Measurements from ENCODE around the gene ACTR3.
A peak's percentile ranks its signal among the peaks of the same experiment; 100 is the strongest.
"Not testable (repeated sequence)": the region's sequence is repeated elsewhere in the genome, so short reads cannot be mapped to it uniquely, and the experiment has no call there.

Gene ACTR3

DNA sequence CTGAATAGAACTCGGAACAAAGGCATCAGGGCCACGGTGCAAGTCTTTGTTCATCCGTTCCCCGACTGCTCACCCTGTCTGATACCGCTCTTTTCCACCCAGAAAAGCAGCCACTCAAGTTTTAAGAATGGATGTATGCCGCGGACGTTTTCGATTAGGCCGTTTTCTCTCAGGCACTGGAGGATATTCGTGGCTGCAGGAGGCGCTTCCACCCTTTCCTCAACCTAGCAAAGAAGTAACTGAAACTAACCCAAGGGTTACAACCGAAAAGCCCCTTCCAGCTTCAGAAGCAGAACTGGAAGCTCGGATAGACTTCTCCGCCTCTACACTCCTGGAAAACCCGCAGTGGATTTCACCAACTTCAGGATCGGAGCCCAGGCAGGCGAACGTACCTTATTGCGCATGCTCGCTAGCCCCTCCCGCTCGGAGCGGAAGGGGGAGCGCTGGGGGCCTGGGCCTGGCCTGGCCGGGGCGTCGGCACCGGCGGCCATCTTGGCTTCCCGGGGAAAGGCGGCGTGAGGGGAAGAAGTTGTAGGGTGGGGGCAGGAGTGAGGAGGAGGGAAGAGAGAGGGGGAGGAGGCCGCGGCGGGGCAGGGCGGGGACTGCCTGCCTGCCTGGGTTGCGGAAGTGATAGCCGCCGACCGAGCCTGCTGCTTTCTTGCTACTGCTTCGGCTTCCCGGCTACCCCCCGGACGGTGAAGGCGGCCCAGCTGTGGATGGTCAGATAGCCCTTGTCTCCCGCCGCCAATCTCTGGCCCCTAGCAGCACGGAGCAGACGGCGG is at the start of gene ACTR3:
Gene ACTR3 (plus strand): TSS at position 619 of the 782 bp plus-strand sequence. CDS start 191 bp downstream, outside the sequence.
- peak; percentile 99 to 100 for DNase-seq

DNA sequence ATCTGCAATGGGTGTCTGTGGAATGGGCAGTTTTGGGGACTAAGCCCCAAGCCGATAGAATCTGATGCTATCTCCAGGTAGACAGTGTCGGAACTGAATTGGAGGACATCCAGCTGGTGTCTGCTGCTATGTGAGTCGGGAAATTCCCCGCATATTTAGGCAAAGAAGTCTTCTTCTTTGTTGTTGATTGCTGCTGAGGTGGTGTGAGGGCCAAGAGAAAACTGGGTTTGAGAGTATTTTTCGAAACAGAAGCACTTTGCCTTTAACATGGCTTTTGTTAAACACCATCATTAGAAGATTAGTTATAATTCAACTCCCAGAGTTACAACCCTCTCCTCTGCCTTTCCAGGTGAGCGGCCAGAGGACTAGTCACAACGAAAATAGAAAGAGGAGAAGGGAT is 49.4 kb upstream of the ACTR3 start:
- no peak for DNase-seq

DNA sequence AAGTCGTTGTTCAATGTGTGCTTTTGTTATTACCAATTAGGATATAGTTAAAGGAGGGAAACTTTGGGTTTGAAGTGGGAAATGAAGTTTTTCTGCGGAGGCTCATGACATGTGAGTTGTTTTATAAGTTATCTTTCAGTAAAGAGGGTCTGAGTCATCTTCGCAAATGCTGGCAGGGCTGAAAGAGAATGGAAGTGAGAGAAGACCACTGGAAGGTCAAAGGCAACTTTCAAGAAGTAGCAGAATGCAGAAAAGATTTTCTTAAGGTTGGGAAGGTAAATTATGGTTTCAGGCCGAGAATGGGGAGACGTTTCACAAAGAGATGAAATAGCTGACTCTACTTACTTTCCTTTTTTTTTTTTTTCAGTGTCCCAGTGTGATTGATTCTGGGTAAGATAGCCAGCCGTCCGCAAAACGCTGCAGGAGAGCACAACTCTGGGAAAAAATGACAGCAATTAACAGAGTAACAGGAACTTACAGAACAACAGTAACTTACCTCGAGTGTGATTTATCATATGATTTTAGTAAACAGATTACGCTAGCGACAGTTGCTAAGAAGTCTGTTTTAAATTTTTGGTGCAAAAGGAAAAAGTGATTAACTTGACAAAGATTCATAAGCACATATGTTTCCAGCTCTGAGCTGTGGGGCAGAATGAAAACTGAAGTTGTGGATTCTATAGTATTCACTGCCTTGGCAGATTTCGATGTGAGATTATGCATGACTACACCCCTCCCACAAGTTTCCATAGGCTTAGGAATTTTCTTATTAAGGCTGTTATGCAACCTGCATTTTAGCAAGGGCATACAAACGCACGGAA is 46.8 kb upstream of the ACTR3 start:
- no peak for DNase-seq

DNA sequence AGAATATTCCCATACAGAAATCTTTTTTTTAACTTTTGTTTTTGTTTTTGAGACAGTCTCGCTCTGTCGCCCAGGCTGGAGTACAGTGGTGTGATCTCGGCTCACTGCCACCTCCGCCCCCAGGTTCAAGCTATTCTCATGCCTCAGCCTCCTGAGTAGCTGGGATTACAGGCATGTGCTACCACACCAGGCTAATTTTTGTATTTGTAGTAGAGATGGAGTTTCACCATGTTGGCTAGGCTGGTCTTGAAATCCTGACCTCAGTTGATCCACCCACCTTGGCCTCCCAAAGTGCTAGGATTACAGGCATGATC is 46.2 kb upstream of the ACTR3 start:
- not testable (repeated sequence) for DNase-seq

DNA sequence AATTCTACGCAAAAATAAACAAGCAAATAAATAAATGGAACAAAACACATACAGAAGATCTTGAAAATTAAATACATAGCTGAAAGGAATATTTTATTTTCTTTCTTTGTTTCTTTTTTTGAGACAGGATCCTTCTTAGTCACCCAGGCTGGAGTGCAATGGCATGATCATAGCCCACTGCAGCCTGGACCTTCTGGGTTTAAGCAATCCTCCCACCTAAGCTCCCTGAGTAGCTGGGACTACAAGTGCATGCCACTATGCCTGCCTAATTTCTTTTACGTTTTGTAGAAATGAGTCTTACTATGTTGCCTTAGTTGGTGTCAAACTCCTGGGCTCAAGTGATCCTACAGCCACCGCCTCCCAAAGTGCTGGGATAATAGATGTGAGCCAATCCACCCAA is 44.6 kb upstream of the ACTR3 start:
- DNase-seq = no peak

DNA sequence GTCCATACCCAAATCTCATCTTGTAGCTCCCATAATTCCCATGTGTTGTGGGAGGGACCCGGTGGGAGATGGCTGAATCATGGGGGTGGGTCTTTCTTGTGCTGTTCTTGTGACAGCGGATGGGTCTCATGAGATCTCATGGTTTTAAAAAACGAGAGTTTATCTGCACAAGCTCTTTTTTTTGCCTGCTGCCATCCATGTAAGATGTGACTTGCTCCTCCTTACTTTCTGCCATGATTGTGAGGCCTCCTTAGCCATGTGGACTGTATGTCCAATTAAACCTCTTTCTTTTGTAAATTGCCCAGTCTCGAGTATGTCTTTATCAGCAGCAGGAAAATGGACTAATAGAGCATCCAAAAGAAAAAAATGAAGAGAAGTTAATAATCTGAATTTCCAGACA is 44.1 kb upstream of the ACTR3 start:
- DNase-seq = not testable (repeated sequence)

DNA sequence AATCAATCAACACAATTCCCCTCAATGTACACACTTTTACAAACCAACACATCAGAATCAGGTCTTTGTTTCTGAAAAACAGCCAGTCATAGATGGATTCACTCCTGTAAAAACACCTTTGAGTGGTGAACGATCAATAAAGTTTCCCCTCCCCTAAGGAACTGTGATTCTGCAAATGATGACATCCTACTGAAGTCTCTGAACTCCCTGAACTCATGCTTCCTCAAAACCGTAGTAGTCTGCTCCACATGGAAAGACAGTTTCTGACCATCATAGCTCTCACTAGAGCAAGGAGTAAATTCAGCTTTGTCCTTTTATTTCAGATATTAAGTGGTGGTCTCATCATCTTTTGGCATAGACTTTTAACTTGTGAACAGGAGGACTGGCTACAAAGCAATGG is 43.5 kb upstream of the ACTR3 start:
- no peak for DNase-seq

DNA sequence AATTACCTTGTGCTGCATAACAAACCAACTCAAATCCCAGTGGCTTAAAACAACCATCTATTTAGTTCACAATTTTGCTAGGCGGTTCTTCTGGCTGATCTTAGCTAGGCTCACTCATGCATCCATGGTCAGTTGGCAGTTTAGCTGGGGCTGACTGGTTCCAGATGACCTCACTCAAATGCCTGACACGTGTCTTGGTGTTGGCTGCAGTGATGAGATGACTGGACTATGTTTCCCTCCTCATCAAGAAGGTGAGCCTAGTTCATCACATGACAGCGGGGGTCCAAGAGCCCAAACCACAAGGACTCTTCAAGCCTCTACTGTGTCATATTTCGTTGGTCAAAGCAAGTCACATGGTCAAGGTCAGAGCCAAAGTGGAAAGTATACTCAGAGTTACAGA is 42.7 kb upstream of the ACTR3 start:
- DNase-seq = no peak

DNA sequence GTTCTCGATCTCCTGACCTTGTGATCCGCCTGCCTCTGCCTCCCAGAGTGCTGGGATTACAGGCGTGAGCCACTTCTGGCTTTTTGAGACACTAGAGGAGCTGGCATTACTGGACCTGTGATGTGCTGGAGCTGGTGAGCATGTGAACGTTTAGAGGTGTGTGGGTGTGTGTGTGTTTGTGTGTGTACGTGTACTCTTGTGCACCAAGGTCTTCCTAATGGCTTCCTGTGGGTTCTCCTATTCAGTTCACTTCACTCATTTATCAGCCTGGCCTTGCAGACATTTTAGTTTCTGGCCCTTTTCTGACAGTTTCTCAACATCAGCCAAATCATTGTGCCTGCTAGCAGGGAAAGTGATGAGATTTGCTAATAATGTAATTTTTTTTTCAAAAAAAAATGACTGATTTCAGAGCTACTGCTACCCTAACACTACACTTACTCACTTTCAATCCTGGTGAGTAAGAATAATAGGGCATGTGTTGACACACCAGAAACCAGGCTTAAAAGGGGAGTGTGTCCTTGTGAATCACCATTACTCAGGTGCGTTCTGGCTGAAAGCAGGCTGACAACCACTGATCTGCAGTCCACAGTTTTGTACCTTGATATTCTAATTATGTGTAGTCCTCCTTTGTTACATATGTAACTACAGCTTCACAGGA is 41.0 kb upstream of the ACTR3 start:
- DNase-seq = peak; percentile 16 to 22

DNA sequence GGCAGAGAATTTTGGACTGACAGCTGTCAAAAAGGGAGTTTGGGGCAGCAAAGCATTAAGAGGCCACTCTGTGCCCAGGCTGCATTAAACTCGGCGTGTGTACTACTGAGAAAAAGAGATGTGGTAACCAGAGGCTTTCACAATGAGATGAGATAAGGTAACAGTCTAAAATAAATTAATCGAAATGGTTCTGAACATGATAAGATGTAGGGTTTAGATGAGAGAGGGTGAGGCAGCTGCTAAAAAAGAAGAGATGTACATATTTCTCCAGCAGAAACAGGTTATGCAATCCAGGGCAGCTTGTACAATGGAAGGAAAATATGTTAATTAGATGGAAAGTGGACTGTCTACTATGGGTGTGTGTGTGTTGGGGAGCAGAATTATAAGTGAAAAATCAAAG is 39.2 kb upstream of the ACTR3 start:
- DNase-seq = no peak

DNA sequence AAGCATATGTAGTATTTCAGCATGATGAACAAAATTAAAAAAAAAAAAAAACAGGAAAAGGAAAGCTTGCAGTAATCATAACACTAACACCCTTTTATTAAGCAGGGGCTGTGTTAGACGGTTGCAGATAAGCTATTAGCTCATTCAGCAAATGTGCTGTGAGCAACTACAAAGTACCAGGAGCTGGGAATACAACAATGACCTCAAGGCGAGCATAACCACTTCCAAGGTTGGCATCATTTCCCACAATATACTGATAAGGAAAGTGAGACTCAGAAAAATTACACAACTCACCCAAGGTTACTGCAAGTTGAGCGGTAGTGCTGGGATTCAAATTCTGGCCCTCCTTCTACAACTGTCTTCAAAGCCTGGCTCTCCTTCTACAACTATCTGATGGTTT is 38.2 kb upstream of the ACTR3 start:
- DNase-seq = no peak

DNA sequence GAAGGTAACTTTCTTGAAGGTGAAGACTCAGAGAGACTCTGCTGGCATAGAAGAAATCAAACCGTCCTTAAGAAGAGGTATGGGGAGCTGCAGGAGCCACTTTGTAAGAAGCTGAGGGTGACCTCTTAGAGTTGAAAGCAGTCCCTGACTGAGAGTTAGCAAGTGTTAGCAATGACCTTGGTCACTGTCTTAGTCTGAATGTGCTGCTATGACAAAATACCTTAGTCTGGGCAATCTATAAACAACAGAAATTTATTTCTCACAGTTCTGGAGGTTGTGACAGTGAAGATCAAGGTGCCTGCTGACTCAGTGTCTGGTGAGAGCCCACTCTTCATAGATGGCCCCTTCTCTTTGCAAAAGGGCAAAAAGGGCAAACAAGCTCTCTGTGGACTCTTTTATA is 35.7 kb upstream of the ACTR3 start:
- DNase-seq = no peak

DNA sequence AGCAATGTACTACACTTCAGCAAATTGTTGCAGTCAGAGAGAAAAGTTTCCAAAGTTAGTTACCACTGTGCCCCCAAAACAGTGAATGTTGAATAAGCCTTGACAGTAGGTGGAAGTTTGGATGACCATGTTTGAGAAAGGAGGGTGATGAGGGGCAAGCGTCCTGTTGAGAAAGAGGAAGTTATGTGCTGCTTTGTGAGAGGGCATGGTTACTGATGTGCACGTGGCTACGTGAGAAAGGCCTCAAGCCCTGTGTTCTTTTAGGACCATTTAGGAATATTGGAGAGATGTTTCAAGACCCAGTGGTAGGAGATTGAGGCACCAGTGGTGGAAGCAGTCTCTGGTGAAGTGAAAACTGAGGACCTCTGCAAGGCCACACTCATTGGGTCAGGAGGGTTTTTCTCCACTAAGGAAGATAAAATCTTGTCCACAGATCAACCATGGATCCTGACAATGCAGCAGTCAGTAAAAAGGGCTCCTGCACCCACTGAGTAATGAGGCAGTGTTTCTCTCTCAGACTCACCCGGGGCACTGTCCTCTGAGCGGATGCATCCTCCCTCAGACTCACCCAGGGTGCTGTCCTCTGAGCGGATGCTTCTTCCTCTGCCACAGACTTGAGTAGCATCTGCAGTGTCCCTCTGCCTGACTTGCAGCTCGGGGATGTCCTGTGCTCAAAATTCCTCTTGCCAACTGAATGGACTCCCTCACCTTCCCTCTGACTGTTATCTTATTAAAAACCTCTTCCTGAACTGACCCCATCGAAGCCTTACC is 34.7 kb upstream of the ACTR3 start:
- DNase-seq = no peak

DNA sequence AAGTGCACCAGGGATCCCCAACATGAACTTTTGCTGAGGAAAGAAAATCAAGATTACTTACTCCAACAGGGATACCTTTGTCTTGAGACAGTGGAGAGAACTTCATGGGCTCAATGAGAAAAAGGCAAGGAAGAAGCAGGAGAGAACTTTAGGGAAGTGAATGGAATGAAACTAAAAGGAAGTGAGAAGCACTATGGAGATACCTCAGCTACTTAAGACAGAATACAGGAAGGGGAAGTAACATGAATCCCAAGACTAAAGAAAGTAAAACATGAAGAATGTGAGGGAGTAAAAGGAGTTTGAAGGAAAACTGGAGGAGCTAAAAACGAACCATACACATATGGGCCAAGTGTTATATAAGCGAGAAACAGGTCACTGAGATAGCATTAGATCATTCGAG is 32.4 kb upstream of the ACTR3 start:
- no peak for DNase-seq

DNA sequence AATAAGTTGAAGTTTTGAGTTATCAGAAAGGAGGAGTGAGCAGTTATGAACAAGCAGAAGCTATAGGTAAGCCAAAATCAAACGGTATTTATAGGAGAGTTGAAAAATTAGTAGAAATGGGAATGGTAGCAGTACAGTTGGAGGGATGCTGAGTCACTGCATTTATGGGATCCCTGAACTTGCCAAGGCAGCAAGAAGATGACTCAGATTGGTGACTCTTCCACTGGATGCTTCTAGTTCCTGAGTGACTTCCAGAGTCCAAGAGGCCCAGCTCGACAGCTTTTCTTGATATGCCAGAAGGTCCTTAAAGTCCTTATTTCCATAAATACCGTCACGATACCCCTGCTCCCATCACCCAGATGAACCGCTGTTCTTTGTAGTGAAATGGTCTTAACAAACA is 31.1 kb upstream of the ACTR3 start:
- DNase-seq = no peak

DNA sequence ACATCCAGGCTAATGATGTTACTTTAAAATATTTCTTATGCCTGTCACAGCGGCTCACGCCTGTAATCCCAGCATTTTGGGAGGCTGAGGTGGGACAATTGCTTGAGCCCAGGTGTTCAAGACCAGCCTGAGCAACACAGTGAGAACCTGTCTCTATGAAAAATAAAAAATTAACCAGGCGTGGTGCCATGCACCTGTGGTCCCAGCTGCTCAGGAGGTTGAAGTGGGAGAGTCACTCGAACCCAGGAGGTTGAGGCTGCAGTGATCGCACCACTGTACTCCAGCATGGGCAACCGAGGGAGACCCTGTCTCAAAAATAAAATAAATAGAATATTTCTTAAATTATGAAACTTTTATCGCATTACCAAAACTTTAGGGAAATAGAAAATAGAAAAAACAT is 28.1 kb upstream of the ACTR3 start:
- DNase-seq = no peak

DNA sequence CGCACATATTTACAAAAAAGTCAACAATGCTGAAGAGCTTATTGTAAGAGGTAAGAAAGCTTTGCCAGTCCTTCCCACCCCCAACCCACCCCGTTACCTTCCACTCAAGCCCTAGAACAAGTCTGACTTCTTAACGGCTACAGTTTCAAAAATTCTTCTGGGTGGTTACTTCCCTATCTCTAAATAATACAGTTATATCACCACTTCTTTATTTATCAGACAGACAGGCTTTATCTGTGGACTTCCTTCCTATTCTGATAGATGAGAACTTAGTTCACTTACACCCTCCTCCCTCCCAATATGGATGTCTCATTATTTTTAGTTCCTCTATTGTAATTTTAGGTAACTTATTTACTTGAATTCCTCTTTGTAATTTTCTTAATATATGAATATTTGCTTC is 26.7 kb upstream of the ACTR3 start:
- no peak for DNase-seq

DNA sequence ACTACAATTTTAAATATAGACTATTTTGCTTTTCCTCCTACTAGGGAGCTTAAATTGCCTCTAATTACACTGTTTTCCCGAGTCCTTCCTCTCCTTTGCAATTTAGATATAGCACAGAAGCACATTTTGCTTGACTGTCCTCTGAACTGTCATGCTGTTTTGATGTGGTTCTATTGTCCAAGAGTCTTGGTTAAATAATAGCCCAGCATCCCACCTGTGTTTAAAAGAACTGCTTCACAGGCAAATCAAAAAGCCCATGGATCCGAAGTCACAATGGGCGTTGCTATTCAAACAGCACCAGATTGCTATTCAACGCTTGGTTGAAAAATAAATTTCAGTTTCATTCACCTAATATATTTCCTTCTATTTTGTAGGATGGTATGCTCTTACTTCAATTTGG is 22.3 kb upstream of the ACTR3 start:
- no peak for DNase-seq

DNA sequence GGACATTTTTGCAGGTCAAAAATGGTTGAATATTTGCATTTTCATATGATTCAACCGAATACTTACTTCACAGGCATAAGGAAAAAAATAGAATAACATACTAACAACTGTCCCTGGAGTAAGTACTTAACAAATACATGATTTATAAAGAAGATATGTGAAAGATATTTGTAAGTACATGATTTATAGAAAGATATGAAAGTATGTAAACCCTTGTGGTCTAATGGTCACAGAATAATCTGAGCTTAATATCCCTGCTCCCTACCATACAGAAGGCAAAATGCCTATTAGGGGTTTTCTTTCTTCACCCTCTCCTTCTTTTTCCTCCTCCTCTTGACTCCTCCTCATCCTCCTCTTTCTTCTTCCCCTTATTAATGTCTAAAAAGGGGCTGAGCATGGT is 20.6 kb upstream of the ACTR3 start:
- no peak for DNase-seq

DNA sequence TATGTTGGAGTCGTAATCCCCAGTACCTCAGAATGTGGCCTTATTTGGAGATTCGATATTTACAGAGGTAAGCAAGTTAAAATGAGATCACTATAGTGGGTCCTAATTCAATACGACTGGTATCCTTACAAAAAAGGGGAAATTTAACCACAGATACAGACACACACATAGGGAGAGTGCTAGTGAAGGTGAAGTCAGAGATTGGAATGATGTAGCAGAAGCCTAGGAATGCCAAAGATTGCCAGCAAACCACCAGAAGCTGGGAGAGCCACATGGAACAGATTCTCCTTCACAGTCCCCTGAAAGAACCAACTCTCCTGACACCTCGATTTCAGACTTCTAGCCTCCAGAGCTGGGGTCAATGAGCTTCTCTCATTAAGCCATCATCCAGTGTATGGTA is 17.7 kb upstream of the ACTR3 start:
- DNase-seq = no peak

DNA sequence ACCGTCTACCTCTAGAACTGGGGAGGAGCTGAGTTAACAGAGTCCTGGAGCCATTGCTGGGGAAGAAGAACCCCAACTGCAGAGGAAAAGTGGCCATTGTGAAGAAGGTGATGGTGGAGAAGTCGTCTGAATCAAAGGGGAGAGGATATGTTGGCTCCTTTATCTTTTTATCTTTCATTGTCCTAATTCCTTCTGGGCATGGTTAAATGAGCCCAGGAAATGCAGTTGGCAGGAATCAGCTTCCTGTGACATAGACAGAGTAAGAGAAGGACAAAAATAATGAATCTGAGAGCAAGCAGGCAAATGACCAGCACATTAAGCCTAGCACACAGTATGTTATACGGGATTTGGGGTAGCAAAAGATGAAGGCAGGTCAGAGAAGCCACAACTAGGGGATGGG is 16.0 kb upstream of the ACTR3 start:
- no peak for DNase-seq

DNA sequence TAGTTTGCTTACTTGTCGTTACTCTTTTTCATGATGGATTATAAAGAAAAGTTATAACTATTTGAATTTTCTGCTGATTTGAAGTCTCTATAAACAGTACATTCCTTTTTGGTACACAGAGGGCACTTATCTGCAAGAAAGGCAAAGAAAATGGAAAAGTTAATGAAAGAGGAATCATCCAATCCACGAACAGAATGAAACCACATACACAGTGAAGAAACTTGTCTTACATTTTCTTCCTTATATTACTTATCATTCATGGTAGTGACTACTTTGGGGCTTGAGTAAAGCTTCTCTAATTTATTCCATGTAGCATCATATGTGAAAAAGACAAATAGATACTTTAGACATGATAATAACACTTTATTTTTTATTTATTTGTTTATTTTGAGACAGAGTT is 14.8 kb upstream of the ACTR3 start:
- no peak for DNase-seq
